Astrocyte (in vitro differentiated cells and primary cell): ENCODE measurements around the gene TLE7. TPM values are rescaled to one million over a fixed set of nuclear protein-coding genes. Genes with fewer than 3 reads are reported as not detected.

Experiments used
- DNase-seq: peaks from one replicate; pipeline ENCODE4 v3.0.0-alpha.2; 2010; ENCODE audit warnings: low read depth
- FAIRE-seq: peaks from 2 replicates; lab custom pipeline; 2011; peaks lifted over from hg19 to GRCh38; lab: Jason Lieb, UNC
- H2AFZ ChIP-seq: 2 replicates; pipeline ENCODE4 v1.6.0; 2012; ENCODE audit warnings: low read depth, low read length, inconsistent platforms
- H3K27ac ChIP-seq: 2 replicates; pipeline ENCODE4 v1.5.1; 2011; ENCODE audit warnings: low read depth, low read length, inconsistent platforms
- H3K27me3 ChIP-seq: 2 replicates; pipeline ENCODE4 v1.6.0; 2011; ENCODE audit warnings: low read length, inconsistent platforms; ENCODE audit not compliant: insufficient read depth
- H3K36me3 ChIP-seq: 2 replicates; pipeline ENCODE4 v1.5.1; 2011; ENCODE audit warnings: low read length, inconsistent platforms; ENCODE audit not compliant: insufficient read depth
- H3K4me1 ChIP-seq: 2 replicates; pipeline ENCODE4 v1.5.1; 2011; ENCODE audit warnings: low read length, inconsistent platforms; ENCODE audit not compliant: insufficient read depth
- H3K4me2 ChIP-seq: 2 replicates; pipeline ENCODE4 v1.6.0; 2012; ENCODE audit warnings: low read length, inconsistent platforms
- H3K4me3 ChIP-seq: 2 replicates; pipeline ENCODE4 v1.5.1; 2011; ENCODE audit warnings: low read depth, mild to moderate bottlenecking, low read length, inconsistent platforms; ENCODE audit not compliant: insufficient read depth
- H3K79me2 ChIP-seq: 2 replicates; pipeline ENCODE4 v1.6.0; 2012; ENCODE audit warnings: mild to moderate bottlenecking, low read length, inconsistent platforms; ENCODE audit not compliant: insufficient read depth
- H3K9ac ChIP-seq: 2 replicates; pipeline ENCODE4 v1.6.0; 2012; ENCODE audit warnings: mild to moderate bottlenecking, low read length, inconsistent platforms
- H3K9me3 ChIP-seq: 2 replicates; pipeline ENCODE4 v1.5.1; 2012; ENCODE audit warnings: low read depth, mild to moderate bottlenecking, low read length, inconsistent platforms; ENCODE audit not compliant: insufficient read depth
- H4K20me1 ChIP-seq: 2 replicates; pipeline ENCODE4 v1.6.0; 2012; ENCODE audit warnings: low read length, inconsistent platforms; ENCODE audit not compliant: insufficient read depth
- H3K27ac Mint-ChIP-seq: one replicate; pipeline ENCODE4 v1.8.0; 2021; ENCODE audit warnings: mild to moderate bottlenecking, mixed read lengths; ENCODE audit not compliant: unreplicated experiment
- H3K27me3 Mint-ChIP-seq: one replicate; pipeline ENCODE4 v1.8.0; 2021; ENCODE audit warnings: low read depth, mixed read lengths; ENCODE audit not compliant: unreplicated experiment
- H3K36me3 Mint-ChIP-seq: one replicate; pipeline ENCODE4 v1.8.0; 2021; ENCODE audit warnings: low read depth, mixed read lengths; ENCODE audit not compliant: unreplicated experiment
- H3K4me1 Mint-ChIP-seq: one replicate; pipeline ENCODE4 v1.8.0; 2021; ENCODE audit warnings: low read depth, mixed read lengths; ENCODE audit not compliant: unreplicated experiment
- H3K4me3 Mint-ChIP-seq: one replicate; pipeline ENCODE4 v1.8.0; 2021; ENCODE audit warnings: mild to moderate bottlenecking, moderate library complexity, mixed read lengths; ENCODE audit not compliant: unreplicated experiment
- H3K9me3 Mint-ChIP-seq: one replicate; pipeline ENCODE4 v1.8.0; 2021; ENCODE audit warnings: mild to moderate bottlenecking, mixed read lengths; ENCODE audit not compliant: unreplicated experiment
- CTCF ChIP-seq: IDR thresholded peaks from 2 replicates; pipeline ENCODE4 v1.5.1; 2011; ENCODE audit warnings: low read depth, mild to moderate bottlenecking, inconsistent platforms, low read length, moderate library complexity; ENCODE audit not compliant: insufficient read depth
- EZH2 ChIP-seq: IDR thresholded peaks from 2 replicates; pipeline ENCODE4 v1.6.1; 2012; ENCODE audit warnings: mild to moderate bottlenecking, low read length, inconsistent platforms; ENCODE audit not compliant: insufficient read depth
- total RNA-seq: library from RNA; stranded (reverse); gene quantifications from 2 replicates; pipeline ENCODE4 v1.2.1, GENCODE V29; 2021

TLE7 gene
- total RNA-seq, 1 donor from 2014 or later: not detected

GRCh38 chr16:71426880-71427615 is 14.8 kb downstream of the TLE7 start:
- TF ChIP-seq EZH2 (no peak), CTCF (no peak)
- H2AFZ ChIP-seq: no peak overlapping the region
- H3K9me3 Mint-ChIP-seq: peaks cover 1% of the 10 kb centered on the region
- H3K4me3 ChIP-seq: no peak overlapping the region
- no peak overlapping the region for H3K27ac ChIP-seq
- no peak overlapping the region for H3K9ac ChIP-seq
- H3K4me1 Mint-ChIP-seq: no peaks in the 10 kb centered on the region
- peaks cover 3% of the 10 kb centered on the region for H3K27me3 ChIP-seq
- no peak for DNase-seq
- H3K9me3 ChIP-seq: no peaks in the 10 kb centered on the region
- H3K36me3 ChIP-seq: no peaks in the 10 kb centered on the region
- H3K27me3 Mint-ChIP-seq: peaks cover 43% of the 10 kb centered on the region
- H3K4me2 ChIP-seq: no peak overlapping the region
- no peak for FAIRE-seq
- H3K79me2 ChIP-seq: no peaks in the 10 kb centered on the region
- peak overlapping the region; percentile 20 for H3K4me3 Mint-ChIP-seq
- peak overlapping the region; percentile 66 for H3K27ac Mint-ChIP-seq
- no peaks in the 10 kb centered on the region for H3K4me1 ChIP-seq
- no peaks in the 10 kb centered on the region for H3K36me3 Mint-ChIP-seq
- H4K20me1 ChIP-seq: no peaks in the 10 kb centered on the region

- peak overlapping the region; percentile 64 for H2AFZ ChIP-seq
- Mint-ChIP-seq H3K4me1 (no peaks in the 10 kb centered on the region), H3K4me3 (peak overlapping the region; percentile 85), H3K9me3 (peaks cover 1% of the 10 kb centered on the region), H3K27me3 (peaks cover 39% of the 10 kb centered on the region), H3K36me3 (no peaks in the 10 kb centered on the region), H3K27ac (peak overlapping the region; percentile 56)
- H3K4me2 ChIP-seq: peak overlapping the region; percentile 79
- H3K4me3 ChIP-seq: peak overlapping the region; percentile 53
- TF ChIP-seq CTCF: no peak
- H3K9me3 ChIP-seq: no peaks in the 10 kb centered on the region
- H3K4me1 ChIP-seq: no peaks in the 10 kb centered on the region
- H3K27ac ChIP-seq: no peak overlapping the region
- DNase-seq: peak; percentile 87
- FAIRE-seq: peak; percentile 20
- H4K20me1 ChIP-seq: no peaks in the 10 kb centered on the region
- peaks cover 3% of the 10 kb centered on the region for H3K27me3 ChIP-seq
- H3K36me3 ChIP-seq: no peaks in the 10 kb centered on the region
- no peaks in the 10 kb centered on the region for H3K79me2 ChIP-seq
- H3K9ac ChIP-seq: no peak overlapping the region
Observed at GRCh38 chr16:71426069-71426879, 15.6 kb downstream of the TLE7 start.
